Liver (tissue), 9 donors: ENCODE results near the gene VIM. TPM values are rescaled to one million over a fixed set of nuclear protein-coding genes. Genes with fewer than 3 reads are reported as not detected.

Source experiments
- DNase-seq: peaks from one replicate; pipeline ENCODE4 v3.0.0-alpha.2; 2017; ENCODE audit warnings: low spot score
- H3K27ac ChIP-seq, 2 donors: one replicate each; pipeline ENCODE4 v1.7.0; 2013; ENCODE audit warnings: inconsistent platforms in 2 of 2, low read length in 2 of 2, control low read depth in 1 of 2, low read depth in 1 of 2, mild to moderate bottlenecking in 1 of 2
- H3K27me3 ChIP-seq, 4 donors: one replicate each; pipeline versions ENCODE4 v1.6.1 to v1.7.0; 2013; ENCODE audit warnings: low read length in 3 of 4, inconsistent platforms in 1 of 4, mild to moderate bottlenecking in 1 of 4, moderate library complexity in 1 of 4; ENCODE audit not compliant: control insufficient read depth in 4 of 4, insufficient read depth in 4 of 4
- H3K36me3 ChIP-seq, 4 donors: one replicate each; pipeline versions ENCODE4 v1.6.1 to v1.7.0; 2013; ENCODE audit warnings: low read length in 3 of 4, mild to moderate bottlenecking in 3 of 4, low read depth in 1 of 4, moderate library complexity in 1 of 4; ENCODE audit not compliant: control insufficient read depth in 4 of 4, insufficient read depth in 3 of 4
- H3K4me1 ChIP-seq, 4 donors: one replicate each; pipeline versions ENCODE4 v1.6.1 to v1.7.0; 2013; ENCODE audit warnings: low read length in 3 of 4, mild to moderate bottlenecking in 3 of 4, moderate library complexity in 1 of 4; ENCODE audit not compliant: control insufficient read depth in 4 of 4, insufficient read depth in 4 of 4
- H3K4me3 ChIP-seq, 3 donors: one replicate each; pipeline versions ENCODE4 v1.6.1 to v1.7.0; 2013; ENCODE audit warnings: low read length in 3 of 3, control low read depth in 1 of 3, low read depth in 1 of 3, mild to moderate bottlenecking in 1 of 3
- H3K9ac ChIP-seq, 2 donors: one replicate each; pipeline ENCODE4 v1.7.0; 2013; ENCODE audit warnings: low read length in 2 of 2, mild to moderate bottlenecking in 2 of 2, moderate library complexity in 2 of 2, control low read depth in 1 of 2, low read depth in 1 of 2
- H3K9me3 ChIP-seq, 4 donors: one replicate each; pipeline versions ENCODE4 v1.6.1 to v1.7.0; 2013; ENCODE audit warnings: low read length in 3 of 4; ENCODE audit not compliant: control insufficient read depth in 4 of 4
- ATF3 ChIP-seq: IDR thresholded peaks from 2 replicates; pipeline ENCODE4 v1.6.1; 2016; ENCODE audit warnings: antibody characterized with exemption
- EGR1 ChIP-seq, 2 donors: IDR thresholded peaks; 2 replicates each; pipeline ENCODE4 v1.6.1; 2016 to 2018; ENCODE audit warnings: antibody characterized with exemption in 2 of 2, low read depth in 2 of 2
- FOXA1 ChIP-seq: IDR thresholded peaks from 2 replicates; pipeline ENCODE4 v1.6.1; 2016; ENCODE audit warnings: antibody characterized with exemption
- FOXA2 ChIP-seq: IDR thresholded peaks from 2 replicates; pipeline ENCODE4 v1.6.1; 2016; ENCODE audit warnings: antibody characterized with exemption
- GABPA ChIP-seq, 2 donors: IDR thresholded peaks in 1 of 2; conservative IDR thresholded peaks in 1 of 2; 2 replicates each; pipeline ENCODE4 v1.6.1; 2016; ENCODE audit warnings: antibody characterized with exemption in 2 of 2, mild to moderate bottlenecking in 1 of 2, moderate library complexity in 1 of 2
- HNF4A ChIP-seq, 2 donors: conservative IDR thresholded peaks; 2 replicates each; pipeline ENCODE4 v1.6.1; 2016; ENCODE audit warnings: antibody characterized with exemption in 2 of 2, mild to moderate bottlenecking in 2 of 2
- HNF4G ChIP-seq: IDR thresholded peaks from 2 replicates; pipeline ENCODE4 v1.6.1; 2016; ENCODE audit warnings: antibody characterized with exemption
- JUND ChIP-seq, 2 donors: IDR thresholded peaks; 2 replicates each; pipeline ENCODE4 v1.6.1; 2016; ENCODE audit warnings: antibody characterized with exemption in 2 of 2
- MAX ChIP-seq: IDR thresholded peaks from 2 replicates; pipeline ENCODE4 v1.6.1; 2016; ENCODE audit warnings: antibody characterized with exemption
- NR2F2 ChIP-seq: IDR thresholded peaks from 2 replicates; pipeline ENCODE4 v1.6.1; 2016; ENCODE audit warnings: antibody characterized with exemption
- RAD21 ChIP-seq, 2 donors: IDR thresholded peaks; 2 replicates each; pipeline ENCODE4 v1.6.1; 2016; ENCODE audit warnings: antibody characterized with exemption in 2 of 2, mild to moderate bottlenecking in 2 of 2
- REST ChIP-seq: IDR thresholded peaks from 2 replicates; pipeline ENCODE4 v1.6.1; 2016; ENCODE audit warnings: antibody characterized with exemption, mild to moderate bottlenecking
- RXRA ChIP-seq, 2 donors: IDR thresholded peaks; 2 replicates each; pipeline ENCODE4 v1.6.1; 2017 to 2018; ENCODE audit warnings: antibody characterized with exemption in 2 of 2, mild to moderate bottlenecking in 1 of 2
- SP1 ChIP-seq: IDR thresholded peaks from 2 replicates; pipeline ENCODE4 v1.6.1; 2018; ENCODE audit warnings: antibody characterized with exemption, mild to moderate bottlenecking
- YY1 ChIP-seq: IDR thresholded peaks from 2 replicates; pipeline ENCODE4 v1.6.1; 2016; ENCODE audit warnings: antibody characterized with exemption, mild to moderate bottlenecking
- ZBTB33 ChIP-seq: IDR thresholded peaks from 2 replicates; pipeline ENCODE4 v1.6.1; 2016; ENCODE audit warnings: antibody characterized with exemption
- WGBS: extraction: QIAGEN DNeasy Blood & Tissue Kit; methylation state at CpG from one replicate; pipeline ENCODE4 v1.1.7; 2013; 5-methylcytosine and 5-hydroxymethylcytosine counted together
- polyA plus RNA-seq, 2 donors: library from polyadenylated mRNA; stranded (reverse) in 1 of 2; unstranded in 1 of 2; fragments of 200-250 nt in 1 of 2; fragments of >200 nt in 1 of 2; fragmentation: Nextera tagmentation in 1 of 2; extraction: Ambion mirVana in 1 of 2; gene quantifications; one replicate each; pipeline versions ENCODE4 v1.2.1 to v1.2.3, GENCODE V29; 2013 to 2015
- total RNA-seq, 2 donors: library from RNA; depleted of rRNA; stranded (reverse); fragments of >200 nt; gene quantifications; one replicate each; pipeline ENCODE4 v1.2.3, GENCODE V29; 2014
- donor health status: healthy.
- donor health status: healthy.
- donor health status: healthy.
- donor health status: healthy.
- donor health status: healthy.

VIM gene
- total and polyA plus RNA-seq, 4 donors: 42.5 to 212 (median 100) TPM

GRCh38 chr10:17241611-17242333, 13.7 kb downstream of the VIM start:
- H3K9ac ChIP-seq: no peak overlapping the region
- WGBS: 87% methylated on average over 5 of the region's 5 CpGs
- peaks cover 0 to 4% (median 0%) of the 10 kb centered on the region in 4 donors for H3K36me3 ChIP-seq
- peaks cover 0 to 2% (median under 1%) of the 10 kb centered on the region in 4 donors for H3K9me3 ChIP-seq
- TF ChIP-seq ZBTB33 (no peak), JUND (IDR thresholded peaks at IDR 0.05) (no peak), NR2F2 (no peak), RAD21 (IDR thresholded peaks at IDR 0.05) (no peak), FOXA2 (no peak), REST (no peak), FOXA1 (no peak), YY1 (no peak)
- no peak overlapping the region for H3K4me3 ChIP-seq
- H3K4me1 ChIP-seq: no peaks in the 10 kb centered on the region
- peaks cover 0 to 4% (median 0%) of the 10 kb centered on the region in 4 donors for H3K27me3 ChIP-seq
- DNase-seq: no peak
- no peak overlapping the region for H3K27ac ChIP-seq

- no peak overlapping the region for H3K9ac ChIP-seq
- no peak overlapping the region for H3K4me3 ChIP-seq
- no peak overlapping the region for H3K27ac ChIP-seq
- peaks cover 0 to 4% (median 0%) of the 10 kb centered on the region in 4 donors for H3K27me3 ChIP-seq
- peaks cover 0 to 3% (median under 1%) of the 10 kb centered on the region in 4 donors for H3K9me3 ChIP-seq
- no peaks in the 10 kb centered on the region for H3K36me3 ChIP-seq
- no peaks in the 10 kb centered on the region for H3K4me1 ChIP-seq
- no peak for DNase-seq
- TF ChIP-seq SP1 (no peak), NR2F2 (no peak), EGR1 (IDR thresholded peaks at IDR 0.05; ENCODE audit: low read depth in 2 of 2) (no peak), HNF4G (no peak), RXRA (IDR thresholded peaks at IDR 0.05) (no peak), FOXA1 (no peak), REST (no peak), ATF3 (no peak), YY1 (no peak), ZBTB33 (no peak), JUND (IDR thresholded peaks at IDR 0.05) (no peak), RAD21 (IDR thresholded peaks at IDR 0.05) (no peak), GABPA (IDR thresholded peaks at IDR 0.05 in 1 of 2, conservative IDR thresholded peaks at IDR 0.05 in 1 of 2) (no peak), FOXA2 (no peak), MAX (no peak), HNF4A (conservative IDR thresholded peaks at IDR 0.05) (no peak)
Measured at GRCh38 chr10:17244700-17245365, 16.8 kb downstream of the VIM start.
